ENCODE measurements around the gene GABARAPL2. TPM values are rescaled to one million over a fixed set of nuclear protein-coding genes. Genes with fewer than 3 reads are reported as not detected.

GABARAPL2 gene
- polyA plus RNA-seq, 1 donor (not counting 4 experiments of a cell fraction or from before 2014, with no cell fraction given), result 95.8 TPM

DNA sequence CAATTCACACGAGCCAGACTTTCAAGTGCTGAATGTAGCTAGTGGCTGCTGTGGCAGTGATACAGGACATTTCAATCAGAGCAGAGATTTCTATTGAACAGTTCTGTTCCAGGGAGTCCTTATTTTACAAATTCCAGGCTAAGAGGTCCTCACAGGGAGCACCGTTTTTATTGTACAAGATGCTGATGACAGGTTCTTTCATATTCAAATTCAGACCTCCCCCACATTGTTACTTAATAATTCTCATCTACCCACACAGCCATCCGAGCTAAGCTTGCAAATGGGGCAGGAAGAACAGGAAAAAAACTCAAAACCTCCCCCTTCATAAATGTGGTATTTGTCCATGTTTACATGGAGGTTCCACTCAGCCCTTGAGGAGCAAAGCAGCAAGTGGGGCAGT, 9.8 kb downstream of the GABARAPL2 start:
- no peak for FAIRE-seq
- dilution Hi-C loops (cut with MboI; ENCODE audit: extremely low pct_ligation_motif_present, low sequenced_read_pairs), result no loop called here
- no peak overlapping the region for H3K4me2 ChIP-seq (ENCODE audit: control insufficient read depth, extremely low read depth, insufficient read depth, low read depth, low read length)
- no peaks in the 10 kb centered on the region for H3K79me2 ChIP-seq (ENCODE audit: control insufficient read depth, insufficient read depth, low read length)
- no peaks in the 10 kb centered on the region for H3K9me3 ChIP-seq (ENCODE audit: control insufficient read depth, low read depth, low read length)
- no peak for DNase-seq (ENCODE audit: low read depth, low spot score)
- H4K20me1 ChIP-seq (ENCODE audit: control insufficient read depth, extremely low read depth, insufficient read depth, low read length), result no peaks in the 10 kb centered on the region
- H3K4me1 ChIP-seq (ENCODE audit: control insufficient read depth, extremely low read depth, insufficient read depth, low read length), result no peaks in the 10 kb centered on the region
- no peaks in the 10 kb centered on the region for H3K27me3 ChIP-seq (ENCODE audit: control insufficient read depth, extremely low read depth, insufficient read depth, low read length)
- H3K4me3 ChIP-seq (ENCODE audit: control insufficient read depth in 2 of 3, extremely low read depth in 1 of 3, insufficient read depth in 2 of 3, low read depth in 1 of 3, low read length in 3 of 3), result no peak overlapping the region
- H3K36me3 ChIP-seq (ENCODE audit: control insufficient read depth in 2 of 2, extremely low read depth in 1 of 2, insufficient read depth in 2 of 2, low read length in 2 of 2), result peaks cover 13 to 21% of the 10 kb centered on the region in 2 experiments
- no peaks in the 10 kb centered on the region for H3K9me1 ChIP-seq (ENCODE audit: control insufficient read depth, extremely low read depth, insufficient read depth, low read length)
- TF ChIP-seq EZH2 (IDR thresholded peaks at IDR 0.05; ENCODE audit: low read length), result no peak
- TF ChIP-seq, protein P1, sequence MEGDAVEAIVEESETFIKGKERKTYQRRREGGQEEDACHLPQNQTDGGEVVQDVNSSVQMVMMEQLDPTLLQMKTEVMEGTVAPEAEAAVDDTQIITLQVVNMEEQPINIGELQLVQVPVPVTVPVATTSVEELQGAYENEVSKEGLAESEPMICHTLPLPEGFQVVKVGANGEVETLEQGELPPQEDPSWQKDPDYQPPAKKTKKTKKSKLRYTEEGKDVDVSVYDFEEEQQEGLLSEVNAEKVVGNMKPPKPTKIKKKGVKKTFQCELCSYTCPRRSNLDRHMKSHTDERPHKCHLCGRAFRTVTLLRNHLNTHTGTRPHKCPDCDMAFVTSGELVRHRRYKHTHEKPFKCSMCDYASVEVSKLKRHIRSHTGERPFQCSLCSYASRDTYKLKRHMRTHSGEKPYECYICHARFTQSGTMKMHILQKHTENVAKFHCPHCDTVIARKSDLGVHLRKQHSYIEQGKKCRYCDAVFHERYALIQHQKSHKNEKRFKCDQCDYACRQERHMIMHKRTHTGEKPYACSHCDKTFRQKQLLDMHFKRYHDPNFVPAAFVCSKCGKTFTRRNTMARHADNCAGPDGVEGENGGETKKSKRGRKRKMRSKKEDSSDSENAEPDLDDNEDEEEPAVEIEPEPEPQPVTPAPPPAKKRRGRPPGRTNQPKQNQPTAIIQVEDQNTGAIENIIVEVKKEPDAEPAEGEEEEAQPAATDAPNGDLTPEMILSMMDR (optimal IDR thresholded peaks at IDR 0.05 in 1 of 3, IDR thresholded peaks at IDR 0.05 in 1 of 3, conservative IDR thresholded peaks at IDR 0.05 in 1 of 3; ENCODE audit: extremely low read depth in 1 of 3, insufficient read depth in 2 of 3, low read length in 3 of 3), result no peak
- H3K9ac ChIP-seq (ENCODE audit: control insufficient read depth, extremely low read depth, insufficient read depth, low read length), result no peak overlapping the region
- no peak overlapping the region for H2AFZ ChIP-seq (ENCODE audit: control insufficient read depth, low read length)
- no peak overlapping the region for H3K27ac ChIP-seq (ENCODE audit: control insufficient read depth, insufficient read depth, low read length)

- no peak for FAIRE-seq
- no peaks in the 10 kb centered on the region for H4K20me1 ChIP-seq (ENCODE audit: control insufficient read depth, extremely low read depth, insufficient read depth, low read length)
- no peaks in the 10 kb centered on the region for H3K9me3 ChIP-seq (ENCODE audit: control insufficient read depth, low read depth, low read length)
- H3K79me2 ChIP-seq (ENCODE audit: control insufficient read depth, insufficient read depth, low read length), result no peaks in the 10 kb centered on the region
- no peak overlapping the region for H3K4me2 ChIP-seq (ENCODE audit: control insufficient read depth, extremely low read depth, insufficient read depth, low read depth, low read length)
- no peak overlapping the region for H2AFZ ChIP-seq (ENCODE audit: control insufficient read depth, low read length)
- TF ChIP-seq EZH2 (IDR thresholded peaks at IDR 0.05; ENCODE audit: low read length), result no peak
- TF ChIP-seq, protein P1 (optimal IDR thresholded peaks at IDR 0.05 in 1 of 3, IDR thresholded peaks at IDR 0.05 in 1 of 3, conservative IDR thresholded peaks at IDR 0.05 in 1 of 3; ENCODE audit: extremely low read depth in 1 of 3, insufficient read depth in 2 of 3, low read length in 3 of 3), result no peak
- peaks cover 17 to 21% of the 10 kb centered on the region in 2 experiments for H3K36me3 ChIP-seq (ENCODE audit: control insufficient read depth in 2 of 2, extremely low read depth in 1 of 2, insufficient read depth in 2 of 2, low read length in 2 of 2)
- H3K4me1 ChIP-seq (ENCODE audit: control insufficient read depth, extremely low read depth, insufficient read depth, low read length), result no peaks in the 10 kb centered on the region
- no peak overlapping the region for H3K4me3 ChIP-seq (ENCODE audit: control insufficient read depth in 2 of 3, extremely low read depth in 1 of 3, insufficient read depth in 2 of 3, low read depth in 1 of 3, low read length in 3 of 3)
- no peak overlapping the region for H3K9ac ChIP-seq (ENCODE audit: control insufficient read depth, extremely low read depth, insufficient read depth, low read length)
- no peaks in the 10 kb centered on the region for H3K27me3 ChIP-seq (ENCODE audit: control insufficient read depth, extremely low read depth, insufficient read depth, low read length)
- DNase-seq (ENCODE audit: low read depth, low spot score), result no peak
- no peak overlapping the region for H3K27ac ChIP-seq (ENCODE audit: control insufficient read depth, insufficient read depth, low read length)
- dilution Hi-C loops (cut with MboI; ENCODE audit: extremely low pct_ligation_motif_present, low sequenced_read_pairs), result no loop called here
- no peaks in the 10 kb centered on the region for H3K9me1 ChIP-seq (ENCODE audit: control insufficient read depth, extremely low read depth, insufficient read depth, low read length)
Observed at GRCh38 chr16:75576384-75576811, 10.2 kb downstream of the GABARAPL2 start.

Data from keratinocyte (primary cell).